GM19397 (cell line): Measurements from ENCODE around the gene ALG14.
"Not testable (repeated sequence)": the region's sequence is repeated elsewhere in the genome, so short reads cannot be mapped to it uniquely, and the experiment has no call there.

Experiments
- ATAC-seq: cut with Tn5 transposase; IDR thresholded peaks from one replicate; pipeline ENCODE4 v1.9.1; 2021; ENCODE audit warnings: mild to moderate bottlenecking, moderate library complexity; ENCODE audit not compliant: unreplicated experiment

The ALG14 gene

DNA sequence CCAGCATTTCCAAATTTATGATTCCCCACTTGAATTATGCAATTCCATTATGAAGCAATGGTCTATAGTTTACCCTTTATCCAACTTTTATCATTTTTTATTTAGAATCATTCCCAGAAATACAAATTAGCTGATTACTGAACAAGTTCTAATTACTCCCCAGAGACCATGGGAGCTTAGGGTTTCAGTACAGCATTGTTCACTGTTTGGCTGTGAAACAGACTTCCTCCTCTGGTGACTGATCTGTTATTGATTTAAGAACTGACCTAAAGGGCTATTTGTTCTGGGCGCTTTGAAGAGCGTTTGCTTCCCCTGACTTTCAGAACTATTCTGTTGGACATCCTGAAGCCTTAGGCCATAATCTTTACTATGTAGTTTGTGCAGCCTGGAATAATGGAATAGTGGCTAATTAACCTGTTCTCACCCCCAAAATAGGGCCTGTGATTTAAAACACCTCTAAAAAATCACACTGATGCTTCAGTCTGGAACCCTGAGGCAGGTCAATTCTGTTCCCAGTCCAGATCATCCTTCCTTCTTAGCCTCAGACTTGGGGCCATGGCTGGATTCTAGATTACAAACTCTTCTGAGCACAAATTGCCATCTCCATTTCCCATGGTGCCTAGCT is 58.7 kb downstream of the ALG14 start:
- ATAC-seq: no peak

DNA sequence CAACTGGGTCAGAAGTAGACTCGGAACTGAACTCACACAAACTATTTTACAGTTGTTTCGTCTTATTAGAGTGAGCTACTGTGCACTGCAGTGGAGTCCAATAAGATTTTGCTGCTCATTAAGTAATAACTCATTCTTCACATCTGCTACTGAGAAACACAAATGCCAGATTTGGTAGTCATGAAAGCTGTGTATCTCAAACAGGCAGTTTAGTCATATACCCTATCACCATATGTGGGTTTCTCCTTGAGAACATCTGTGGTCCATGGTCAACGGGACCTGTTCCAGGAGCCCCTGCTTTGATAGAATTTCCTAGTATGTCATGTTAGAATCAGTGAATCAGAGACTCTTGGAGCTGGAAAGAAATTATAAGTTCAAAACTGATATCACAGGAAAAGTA is 60.4 kb downstream of the ALG14 start:
- ATAC-seq: no peak

DNA sequence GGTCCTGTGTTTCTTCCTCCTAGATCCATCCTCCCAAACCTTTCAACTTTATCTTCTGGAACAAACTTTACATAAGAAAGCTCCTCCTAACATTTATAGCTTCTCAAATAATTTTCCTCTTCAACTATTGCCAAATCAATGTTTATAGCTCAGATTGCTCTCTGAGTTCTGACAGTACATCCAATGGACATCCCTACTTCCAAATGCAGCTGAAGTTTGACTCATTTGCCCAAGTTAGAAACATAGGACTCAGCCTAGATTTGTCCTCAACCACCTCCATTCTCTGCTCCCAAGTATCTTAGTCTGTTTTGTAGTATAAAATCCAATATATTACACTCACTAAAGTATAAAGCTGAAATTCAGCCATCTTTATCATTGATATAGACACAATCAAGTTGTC is 62.6 kb downstream of the ALG14 start:
- ATAC-seq: no peak

DNA sequence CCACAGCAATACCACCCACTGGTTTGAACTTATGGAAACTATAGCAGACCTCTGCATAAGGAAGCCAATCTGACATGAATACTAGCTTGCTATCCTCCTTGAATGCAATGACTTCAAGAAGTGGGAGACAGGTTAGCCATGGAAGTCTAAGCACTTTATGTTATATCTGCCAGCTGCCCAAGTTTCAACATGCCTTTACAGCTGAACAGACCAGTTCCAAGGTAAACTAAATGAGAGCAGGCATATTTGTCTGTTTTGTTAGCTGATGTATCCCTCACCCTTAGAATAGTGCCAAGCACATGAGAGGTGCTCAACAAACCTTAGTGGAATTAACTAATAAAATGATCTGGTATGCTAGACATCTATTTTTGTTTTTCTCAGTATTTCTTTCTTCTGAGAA is 65.1 kb downstream of the ALG14 start:
- ATAC-seq: no peak

DNA sequence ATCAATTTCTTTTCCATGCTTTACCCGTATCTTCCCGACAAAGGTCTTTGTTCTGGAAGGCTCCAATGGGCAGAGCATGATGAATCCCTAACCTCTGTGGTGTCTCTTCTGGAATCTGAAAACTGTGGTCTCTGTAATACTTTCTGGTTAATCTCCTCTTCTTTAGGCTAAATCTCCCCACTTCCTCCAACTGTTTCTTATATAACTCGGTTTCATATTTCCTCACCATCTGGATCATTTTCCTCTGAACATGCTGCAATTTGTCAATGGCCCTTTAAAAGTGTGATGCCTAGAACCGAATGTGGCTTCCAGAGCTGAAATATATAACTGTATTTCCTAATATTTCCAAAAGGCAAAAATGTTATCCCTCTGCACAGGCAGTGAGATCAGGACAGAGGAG is 66.1 kb downstream of the ALG14 start:
- ATAC-seq: no peak

DNA sequence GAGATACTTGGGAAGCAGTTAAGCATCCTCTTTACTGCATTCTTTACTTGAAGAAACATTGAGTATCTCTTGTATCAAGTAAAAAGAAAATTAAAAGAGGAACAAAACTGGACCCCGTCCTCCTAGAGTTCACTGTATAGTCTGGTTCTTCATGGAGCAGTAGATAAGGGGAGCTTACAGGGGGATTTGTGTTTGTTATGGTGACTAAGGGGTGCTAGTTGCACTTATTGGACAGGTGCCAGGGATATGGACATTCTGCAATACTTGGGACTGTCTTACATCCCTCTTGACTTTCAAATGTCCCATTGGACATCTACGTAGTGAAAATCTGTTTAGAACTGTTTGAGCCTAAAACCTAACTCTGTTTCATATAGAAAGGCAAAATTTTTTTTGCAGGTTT is 67.2 kb downstream of the ALG14 start:
- no peak for ATAC-seq

DNA sequence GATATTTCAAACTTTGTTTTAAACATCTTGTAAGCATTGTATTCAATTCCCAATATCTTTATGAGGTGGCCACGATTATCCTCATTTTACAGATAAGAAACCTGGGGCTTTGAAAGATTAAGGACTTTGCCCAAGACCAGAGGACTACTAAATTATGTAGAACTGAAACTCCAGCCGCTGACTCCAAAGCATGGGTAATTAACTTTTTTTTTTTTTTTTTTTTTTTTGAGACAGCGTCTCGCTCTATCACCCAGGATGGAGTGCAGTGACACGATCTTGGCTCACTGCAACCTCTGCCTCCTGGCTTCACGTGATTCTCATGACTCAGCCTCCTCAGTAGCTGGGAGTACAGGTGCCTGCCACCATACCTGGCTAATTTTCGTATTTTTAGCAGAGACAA is 68.7 kb downstream of the ALG14 start:
- no peak for ATAC-seq

DNA sequence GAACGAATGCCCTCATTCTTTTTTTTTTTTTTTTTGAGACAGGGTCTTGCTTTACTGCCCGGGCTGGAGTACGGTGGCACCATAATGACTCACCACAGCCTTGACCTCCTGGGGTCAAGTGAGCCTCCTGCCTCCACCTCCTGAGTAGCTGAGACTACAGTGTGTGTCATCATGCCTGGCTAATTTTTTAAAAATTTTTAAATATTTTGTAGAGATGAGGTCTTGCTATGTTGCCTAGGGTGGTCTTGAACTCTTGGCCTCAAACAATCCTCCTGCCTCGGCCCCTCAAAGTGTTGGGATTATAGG is 69.4 kb downstream of the ALG14 start:
- ATAC-seq: no peak

DNA sequence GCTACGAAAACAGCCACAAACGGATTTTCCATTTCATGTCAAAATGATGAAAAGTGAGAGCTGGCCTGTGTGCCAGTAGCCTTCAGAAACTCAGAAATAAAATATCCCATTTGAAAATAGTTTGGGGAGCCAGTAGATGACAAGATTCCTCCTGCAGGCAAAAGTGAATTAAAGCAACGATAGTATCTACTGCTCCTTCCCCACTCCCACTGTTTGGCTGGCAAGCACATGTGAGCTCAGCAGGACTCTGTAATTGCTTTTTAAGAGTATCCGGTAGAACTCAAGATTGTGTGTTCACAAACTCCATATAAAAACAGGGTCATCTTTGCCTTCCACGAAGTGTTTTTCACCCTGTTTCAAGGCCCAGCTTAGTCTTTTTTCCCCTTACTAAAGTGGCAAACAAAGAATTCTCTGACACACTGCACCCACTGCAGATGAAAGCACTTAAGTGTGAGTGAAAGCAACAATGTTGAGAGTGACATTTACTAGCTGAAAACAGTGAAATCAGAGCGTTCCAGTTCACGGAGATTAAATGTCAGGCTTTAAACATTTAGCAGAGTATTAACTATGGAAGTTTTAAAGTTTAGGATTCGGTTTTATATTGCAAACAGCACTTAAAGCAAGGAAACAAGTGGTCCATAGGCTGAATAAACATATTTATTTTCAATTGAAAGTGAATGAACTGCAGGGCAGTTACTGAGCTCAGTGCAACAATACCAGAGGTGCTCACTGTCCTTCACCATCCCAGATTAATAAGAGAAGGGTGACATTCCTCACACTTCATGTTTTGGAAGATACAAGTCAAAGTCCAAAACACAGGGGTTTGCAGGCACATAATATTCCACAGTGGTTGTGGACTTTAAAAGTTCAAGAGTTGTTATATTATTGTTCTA is 70.0 kb downstream of the ALG14 start:
- no peak for ATAC-seq

DNA sequence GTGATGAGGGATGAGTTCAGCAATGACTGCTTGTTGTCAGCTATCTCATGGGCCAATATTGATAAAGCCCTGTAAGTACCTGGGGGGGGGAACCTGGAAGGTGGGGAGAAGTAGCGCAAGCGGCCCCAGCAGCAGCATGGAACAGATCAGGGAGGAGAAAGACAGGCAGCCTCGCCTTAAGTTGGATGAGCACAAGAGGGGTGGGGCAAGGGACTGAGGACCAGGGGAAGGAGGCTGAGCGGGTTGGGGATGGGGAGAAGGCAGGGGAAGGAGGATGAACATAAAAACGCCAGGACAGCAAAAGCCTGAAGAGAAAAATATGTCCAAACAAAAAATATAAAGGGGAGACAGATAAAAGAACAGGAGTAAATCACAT is 70.6 kb downstream of the ALG14 start:
- no peak for ATAC-seq

DNA sequence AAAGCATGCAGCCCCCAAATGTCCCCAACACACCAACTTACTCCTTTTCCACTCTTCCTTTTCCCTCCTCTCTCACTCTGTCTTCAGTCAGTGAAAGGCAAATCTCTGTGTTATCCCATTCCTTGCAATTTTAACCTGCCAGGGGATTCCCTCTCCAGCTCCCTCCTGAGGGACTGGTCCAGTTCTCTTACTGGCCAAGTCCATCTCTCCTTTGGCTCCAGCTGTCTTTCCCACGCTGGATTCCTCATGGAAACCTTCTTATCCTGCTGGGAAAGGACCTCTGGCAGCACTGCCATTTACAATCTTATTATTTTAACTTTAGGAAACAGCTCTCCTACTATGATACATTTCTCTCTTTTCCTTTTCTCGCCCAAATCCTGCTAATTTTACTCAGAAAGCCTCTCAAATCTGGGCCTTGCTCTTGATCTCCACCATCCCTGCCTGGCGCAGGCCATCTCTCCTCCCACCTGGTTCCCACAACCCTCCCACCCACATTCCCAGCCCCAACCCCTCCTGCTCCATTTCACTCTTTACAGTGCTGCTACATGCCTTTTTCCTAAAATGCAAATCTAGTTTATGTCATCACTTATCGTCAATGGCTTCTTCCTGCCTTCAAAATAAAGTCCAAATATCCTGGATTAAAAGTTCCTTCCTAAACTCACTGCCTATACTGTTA is 73.2 kb downstream of the ALG14 start:
- no peak for ATAC-seq

DNA sequence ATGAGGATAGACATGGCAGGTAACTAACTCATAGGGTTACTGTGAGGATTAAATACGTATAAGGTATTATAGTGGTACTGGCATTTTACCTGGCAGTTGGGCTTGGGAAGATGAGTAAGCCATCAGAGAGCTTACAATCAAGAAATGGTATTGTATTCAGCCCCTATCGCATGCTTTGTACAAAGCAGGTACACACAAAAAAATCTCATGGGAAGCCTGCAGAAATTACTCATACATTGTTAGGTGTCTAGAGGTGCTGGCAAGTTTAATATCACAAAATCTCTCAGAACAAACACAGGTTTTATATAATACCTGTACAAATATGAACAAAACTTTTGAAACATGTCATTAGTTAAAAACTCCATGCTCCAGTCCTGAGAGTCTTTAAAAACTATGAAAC is 74.0 kb downstream of the ALG14 start:
- no peak for ATAC-seq

DNA sequence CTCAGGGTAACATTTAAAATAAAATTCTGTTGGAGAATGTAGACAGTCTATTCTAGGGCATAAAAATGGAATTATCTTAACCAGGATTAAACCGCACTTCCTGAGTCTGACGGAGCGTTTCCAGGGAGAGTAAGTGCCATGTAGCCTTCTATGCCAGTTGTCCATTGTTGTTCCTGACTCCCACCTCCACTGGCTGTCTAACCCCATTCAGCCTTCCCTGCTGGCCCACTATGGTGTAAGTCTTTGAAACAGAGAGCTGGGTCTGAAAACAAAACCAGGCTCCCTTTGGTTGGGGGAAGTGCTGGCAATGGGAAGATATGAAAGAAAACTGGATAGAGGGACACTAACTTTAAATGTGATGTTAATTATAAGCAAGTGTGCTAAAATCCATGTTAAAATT is 74.6 kb downstream of the ALG14 start:
- ATAC-seq: no peak

DNA sequence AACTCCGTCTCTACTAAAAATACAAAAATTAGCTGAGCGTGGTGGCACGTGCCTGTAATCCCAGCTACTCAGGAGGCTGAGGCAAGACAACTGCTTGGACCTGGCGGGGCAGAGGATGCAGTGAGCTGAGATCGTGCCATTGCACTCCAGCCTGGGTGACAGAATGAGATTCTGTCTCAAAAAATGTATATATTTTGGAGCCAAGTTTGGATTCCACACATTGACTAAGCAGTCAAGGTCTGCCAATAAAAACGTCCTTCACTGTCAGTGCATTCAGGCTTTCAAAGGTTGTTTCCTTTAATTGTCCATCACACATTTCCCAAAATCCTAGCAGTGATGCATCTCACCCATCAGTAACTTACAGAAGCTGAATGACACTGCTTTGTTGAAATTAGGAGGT is 77.2 kb downstream of the ALG14 start:
- not testable (repeated sequence) for ATAC-seq

DNA sequence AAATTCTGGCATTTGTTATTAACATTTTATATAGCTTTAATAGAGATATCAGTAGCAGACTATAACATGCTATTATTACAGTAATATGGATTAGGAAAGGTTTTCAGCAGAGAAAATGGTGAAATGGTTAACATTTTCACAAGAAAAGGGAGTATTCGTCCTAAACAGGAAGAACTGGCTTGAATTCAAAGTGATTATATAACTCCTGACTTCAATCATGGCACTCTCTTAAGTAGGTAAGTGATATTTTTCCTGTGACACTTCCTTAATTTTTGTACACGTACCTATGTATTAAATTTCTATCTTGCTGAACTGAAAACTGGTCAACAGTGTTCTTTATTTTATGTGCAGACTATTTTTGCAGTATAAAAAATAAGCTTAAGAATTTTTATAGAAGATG is 77.9 kb downstream of the ALG14 start:
- ATAC-seq: no peak

DNA sequence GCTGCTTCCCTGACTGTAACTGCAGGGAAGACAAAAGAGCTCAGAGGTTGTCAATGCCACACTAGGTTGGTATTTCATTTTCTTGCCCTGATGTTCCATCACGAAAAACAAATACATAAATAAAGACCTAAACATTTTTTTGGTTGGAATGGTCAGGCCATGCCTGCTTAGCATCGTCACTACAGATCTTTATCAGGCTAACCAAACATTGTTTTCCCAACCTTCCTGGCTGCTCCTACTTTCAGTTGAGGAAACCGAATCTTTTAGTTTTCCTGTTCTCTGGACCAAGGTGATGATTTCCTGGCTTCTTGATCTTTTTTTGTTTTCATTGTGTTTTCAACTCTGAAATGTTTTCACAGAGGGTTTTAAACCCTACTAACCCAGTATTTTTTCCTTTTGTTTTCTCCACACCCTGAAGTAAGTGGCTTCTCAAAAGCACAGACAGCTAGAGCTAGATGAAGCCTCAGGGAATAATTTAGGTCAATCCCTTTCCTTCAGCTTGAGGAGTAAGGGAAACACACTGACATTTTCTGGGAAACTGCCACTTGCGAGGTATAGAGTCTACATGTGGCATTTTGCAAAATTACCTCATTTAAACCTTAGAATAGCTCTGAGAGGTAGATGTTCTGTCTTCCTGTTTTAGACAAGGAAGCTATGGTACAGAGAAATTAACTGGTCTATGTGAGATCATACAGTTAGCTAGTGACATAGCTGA is 78.7 kb downstream of the ALG14 start:
- ATAC-seq: no peak

DNA sequence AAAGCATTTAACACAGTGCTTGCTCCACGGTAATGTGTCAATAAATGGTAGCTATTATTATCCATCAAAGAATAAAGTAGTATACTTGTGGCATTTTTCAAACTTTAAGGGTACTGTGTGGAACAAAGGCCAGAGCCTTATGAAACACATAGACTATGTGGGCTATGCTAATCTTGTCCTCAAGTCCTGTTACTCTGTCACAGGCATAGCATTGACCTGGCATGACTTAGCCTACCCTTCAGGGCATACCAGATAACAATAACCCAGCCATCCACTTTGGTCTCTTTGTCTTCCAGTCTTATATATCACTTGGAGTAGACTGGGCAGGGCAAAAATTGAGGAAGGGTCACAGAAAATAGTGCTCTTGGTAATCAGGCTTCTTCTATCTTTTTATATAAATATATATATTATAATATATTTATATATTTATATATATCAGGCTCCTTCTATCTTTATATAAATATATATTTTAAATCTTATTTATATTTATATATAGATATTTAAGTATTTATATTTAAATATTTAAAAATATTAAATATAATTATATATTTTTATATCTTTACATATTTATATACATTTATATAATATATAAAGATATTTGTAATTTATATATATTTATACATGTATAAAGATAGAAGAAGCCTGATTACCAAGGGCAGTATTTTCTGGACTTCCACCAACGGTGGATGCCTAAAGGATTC is 79.7 kb downstream of the ALG14 start:
- no peak for ATAC-seq

DNA sequence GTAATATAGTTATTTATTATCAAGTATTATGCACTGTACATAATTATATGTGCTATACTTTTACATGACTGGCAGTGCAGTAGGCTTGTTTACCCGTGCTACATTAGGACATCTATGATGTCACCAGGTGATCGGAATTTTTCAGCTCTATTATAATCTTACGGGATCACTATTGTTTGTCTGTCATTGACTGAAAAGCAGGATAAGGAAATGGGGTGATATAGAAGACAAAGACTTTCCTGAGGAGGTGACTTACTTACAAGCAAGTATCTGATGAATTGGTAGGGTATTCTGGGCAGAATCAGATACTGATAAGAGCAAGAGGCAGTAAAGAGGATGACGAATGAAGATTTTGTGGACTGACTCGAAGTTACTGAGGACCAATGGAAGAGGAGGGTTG is 80.6 kb downstream of the ALG14 start:
- no peak for ATAC-seq

DNA sequence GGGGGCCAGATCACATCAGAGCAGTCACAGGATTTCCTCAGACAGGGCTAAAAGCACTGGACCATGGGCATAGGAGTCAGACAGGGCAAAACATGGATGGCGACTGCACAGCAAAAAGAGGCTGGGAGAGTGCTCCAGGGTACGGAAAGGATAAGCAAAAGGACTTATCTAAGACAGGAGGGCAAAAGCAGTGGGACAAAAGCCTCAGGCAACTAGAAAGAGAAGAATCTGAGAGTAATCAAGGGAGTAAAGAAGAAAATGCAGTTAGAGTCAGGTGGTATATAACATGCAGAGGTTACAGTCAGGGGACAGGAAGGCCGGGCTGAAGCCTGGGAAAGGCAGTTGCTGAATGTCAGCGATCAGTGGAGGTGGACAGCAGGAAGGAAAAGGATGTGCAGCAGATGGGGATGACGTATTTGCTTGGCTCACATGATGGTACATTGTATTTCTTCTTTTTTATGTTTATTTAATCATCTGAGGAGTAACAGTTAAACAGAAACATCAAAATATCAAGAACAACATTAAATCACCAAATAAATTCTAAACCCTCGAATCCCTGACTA is 82.8 kb downstream of the ALG14 start:
- ATAC-seq: no peak

DNA sequence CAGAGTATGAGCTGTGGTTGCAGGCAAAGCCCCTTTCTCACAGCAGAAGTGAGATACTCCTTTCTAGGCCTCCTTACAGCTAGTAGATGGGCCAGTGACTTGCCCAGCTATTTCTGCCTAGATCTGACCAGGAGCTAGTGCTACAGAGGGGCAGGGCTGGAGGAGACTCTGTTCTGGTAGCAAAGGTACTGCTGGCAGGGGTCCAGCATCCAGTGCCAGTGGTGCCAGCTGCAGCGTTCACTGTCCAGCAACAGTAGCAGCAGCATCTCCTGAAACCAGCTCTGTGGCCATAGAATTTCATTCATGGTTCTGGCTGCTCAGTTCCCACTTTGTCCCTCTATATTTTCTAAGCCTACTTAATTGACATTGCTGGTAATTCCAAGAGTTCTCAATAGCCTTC is 83.4 kb downstream of the ALG14 start:
- ATAC-seq: no peak

DNA sequence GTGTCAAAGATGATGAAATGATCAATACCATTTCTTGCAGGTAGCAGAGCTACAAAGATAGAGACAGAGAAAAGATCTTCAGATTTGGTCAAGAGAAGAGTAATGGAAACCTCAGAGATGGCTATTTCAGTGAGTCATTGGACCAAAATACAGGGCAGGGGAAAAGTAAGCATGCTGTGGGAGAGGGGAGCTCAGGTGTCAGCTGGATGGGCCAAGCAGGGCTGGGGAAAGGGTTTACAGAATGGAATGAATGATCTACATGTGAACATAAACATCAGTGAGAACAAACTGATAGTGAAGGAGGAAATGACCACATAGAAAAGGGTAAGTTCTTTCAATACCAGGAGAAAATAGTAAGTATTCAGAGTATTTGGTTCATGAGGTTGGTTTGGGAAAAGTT is 84.4 kb downstream of the ALG14 start:
- ATAC-seq: no peak
